Measurements from ENCODE around the gene CYP3A5.

GRCh38 chr7:99601656-99602310, 78.0 kb downstream of the CYP3A5 start:
- TF ChIP-seq CTCF (conservative IDR thresholded peaks at IDR 0.05) (no peak), EZH2 (IDR thresholded peaks at IDR 0.05; ENCODE audit: low read depth) (no peak)
